SK-N-SH treated with all-trans-retinoic acid at 6 μM for 48 hours (cell line): ENCODE results near the gene FTCD.

Experiments
- ATAC-seq: fragments of 200-7000 bp; cut with Tn5 transposase; 3 replicates; pipeline ENCODE4 v1.9.1; 2020; ENCODE audit warnings: mild to moderate bottlenecking, moderate library complexity
- ARNTL ChIP-seq: fragments of 450-650 bp; formaldehyde crosslinking; IDR thresholded peaks from 2 replicates; pipeline ENCODE4 v1.5.0; 2020; ENCODE audit warnings: low read depth, mild to moderate bottlenecking, moderate library complexity, borderline replicate concordance
- BACH2 ChIP-seq: fragments of 250-450 bp; sonication (Bioruptor Pico); IDR thresholded peaks from 2 replicates; pipeline ENCODE4 v1.9.0; 2021; ENCODE audit warnings: mild to moderate bottlenecking, borderline replicate concordance
- CSDC2 ChIP-seq: fragments of 250-450 bp; sonication (Bioruptor Pico); IDR thresholded peaks from 2 replicates; pipeline ENCODE4 v1.5.0; 2020; ENCODE audit warnings: mild to moderate bottlenecking, moderate library complexity
- CSRNP3 ChIP-seq: fragments of 250-450 bp; sonication (Bioruptor Pico); IDR thresholded peaks from 2 replicates; pipeline ENCODE4 v1.5.1; 2021; ENCODE audit warnings: mild to moderate bottlenecking, moderate library complexity
- ESRRG ChIP-seq: fragments of 250-450 bp; sonication (Bioruptor Pico); IDR thresholded peaks from 2 replicates; pipeline ENCODE4 v1.6.1; 2021; ENCODE audit warnings: mild to moderate bottlenecking
- GLIS3 ChIP-seq: fragments of 250-450 bp; sonication (Bioruptor Pico); IDR thresholded peaks from 2 replicates; pipeline ENCODE4 v1.5.0; 2020; ENCODE audit warnings: mild to moderate bottlenecking, moderate library complexity
- ISL1 ChIP-seq: fragments of 250-450 bp; sonication (Bioruptor Pico); IDR thresholded peaks from 2 replicates; pipeline ENCODE4 v2.1.2; 2022; ENCODE audit warnings: mild to moderate bottlenecking, moderate library complexity
- PATZ1 ChIP-seq: fragments of 250-450 bp; sonication (Bioruptor Pico); IDR thresholded peaks from 2 replicates; pipeline ENCODE4 v1.8.0; 2020; ENCODE audit warnings: mild to moderate bottlenecking, moderate library complexity, borderline replicate concordance
- POU6F1 ChIP-seq: fragments of 250-450 bp; sonication (Bioruptor Pico); IDR thresholded peaks from 2 replicates; pipeline ENCODE4 v1.8.0; 2021; ENCODE audit warnings: low read depth, mild to moderate bottlenecking, moderate library complexity, borderline replicate concordance
- PPARA ChIP-seq: fragments of 250-450 bp; sonication (Bioruptor Pico); IDR thresholded peaks from 2 replicates; pipeline ENCODE4 v1.5.0; 2020; ENCODE audit warnings: mild to moderate bottlenecking, borderline replicate concordance
- RARB ChIP-seq: fragments of 250-450 bp; sonication (Bioruptor Pico); IDR thresholded peaks from 2 replicates; pipeline ENCODE4 v1.8.0; 2021; ENCODE audit warnings: mild to moderate bottlenecking, moderate library complexity
- SNAI2 ChIP-seq: fragments of 250-450 bp; sonication (Bioruptor Pico); IDR thresholded peaks from 2 replicates; pipeline ENCODE4 v1.5.0; 2020; ENCODE audit warnings: mild to moderate bottlenecking, moderate library complexity
- TCF4 ChIP-seq: fragments of 250-450 bp; sonication (Bioruptor Pico); IDR thresholded peaks from 2 replicates; pipeline ENCODE4 v1.8.0; 2021; ENCODE audit warnings: mild to moderate bottlenecking, moderate library complexity, borderline replicate concordance
- TOX ChIP-seq: fragments of 250-450 bp; sonication (Bioruptor Pico); IDR thresholded peaks from 2 replicates; pipeline ENCODE4 v1.8.0; 2021; ENCODE audit warnings: mild to moderate bottlenecking, moderate library complexity, borderline replicate concordance
- TSHZ2 ChIP-seq: fragments of 250-450 bp; sonication (Bioruptor Pico); IDR thresholded peaks from 2 replicates; pipeline ENCODE4 v1.5.0; 2020; ENCODE audit warnings: mild to moderate bottlenecking, moderate library complexity
- ZC3H10 ChIP-seq: fragments of 250-450 bp; sonication (Bioruptor Pico); IDR thresholded peaks from 2 replicates; pipeline ENCODE4 v1.5.1; 2021; ENCODE audit warnings: mild to moderate bottlenecking, moderate library complexity
- ZFP3 ChIP-seq: fragments of 250-450 bp; sonication (Bioruptor Pico); IDR thresholded peaks from 2 replicates; pipeline ENCODE4 v1.5.0; 2020; ENCODE audit warnings: mild to moderate bottlenecking, moderate library complexity
- ZNF565 ChIP-seq: fragments of 450-650 bp; formaldehyde crosslinking; conservative IDR thresholded peaks from 2 replicates; pipeline ENCODE4 v1.5.0; 2020; ENCODE audit warnings: low read depth, mild to moderate bottlenecking, moderate library complexity
- ZNF70 ChIP-seq: fragments of 450-650 bp; formaldehyde crosslinking; IDR thresholded peaks from 2 replicates; pipeline ENCODE4 v1.5.0; 2020; ENCODE audit warnings: mild to moderate bottlenecking, moderate library complexity
- ZNF8 ChIP-seq: fragments of 450-650 bp; formaldehyde crosslinking; IDR thresholded peaks from 2 replicates; pipeline ENCODE4 v1.5.0; 2020; ENCODE audit warnings: mild to moderate bottlenecking, moderate library complexity

The FTCD gene

GRCh38 chr21:46168659-46169386 lies 13.4 kb upstream of the FTCD start:
- TF ChIP-seq RARB (CRISPR knock-in tag) (no peak), SNAI2 (CRISPR knock-in tag) (no peak), ARNTL (CRISPR knock-in tag) (no peak), TCF4 (no peak), PPARA (CRISPR knock-in tag) (no peak), ZNF70 (CRISPR knock-in tag) (no peak), CSDC2 (CRISPR knock-in tag) (no peak), PATZ1 (no peak), POU6F1 (CRISPR knock-in tag) (no peak), GLIS3 (CRISPR knock-in tag) (no peak), ZNF8 (CRISPR knock-in tag) (no peak)
- ATAC-seq = no peak

- ATAC-seq = no peak
- no peak for TF ChIP-seq TOX (CRISPR knock-in tag)
- no peak for TF ChIP-seq PPARA (CRISPR knock-in tag)
- TF ChIP-seq CSDC2 (CRISPR knock-in tag) = no peak
- TF ChIP-seq ZNF8 (CRISPR knock-in tag) = no peak
Observed at GRCh38 chr21:46168238-46168637, 12.9 kb upstream of the FTCD start.

- TF ChIP-seq TCF4 (no peak), TOX (CRISPR knock-in tag) (no peak), ZC3H10 (CRISPR knock-in tag) (no peak), ZFP3 (CRISPR knock-in tag) (no peak), CSRNP3 (CRISPR knock-in tag) (no peak), BACH2 (CRISPR knock-in tag) (no peak), ISL1 (no peak), GLIS3 (CRISPR knock-in tag) (no peak), PATZ1 (no peak), ZNF565 (no peak), ARNTL (CRISPR knock-in tag) (no peak), RARB (CRISPR knock-in tag) (no peak), ESRRG (CRISPR knock-in tag) (no peak), TSHZ2 (CRISPR knock-in tag) (no peak)
- ATAC-seq = no peak
Observed at GRCh38 chr21:46165098-46165497, 9.7 kb upstream of the FTCD start.
